Measurements from ENCODE around the gene C13orf42.

C13orf42 gene

DNA sequence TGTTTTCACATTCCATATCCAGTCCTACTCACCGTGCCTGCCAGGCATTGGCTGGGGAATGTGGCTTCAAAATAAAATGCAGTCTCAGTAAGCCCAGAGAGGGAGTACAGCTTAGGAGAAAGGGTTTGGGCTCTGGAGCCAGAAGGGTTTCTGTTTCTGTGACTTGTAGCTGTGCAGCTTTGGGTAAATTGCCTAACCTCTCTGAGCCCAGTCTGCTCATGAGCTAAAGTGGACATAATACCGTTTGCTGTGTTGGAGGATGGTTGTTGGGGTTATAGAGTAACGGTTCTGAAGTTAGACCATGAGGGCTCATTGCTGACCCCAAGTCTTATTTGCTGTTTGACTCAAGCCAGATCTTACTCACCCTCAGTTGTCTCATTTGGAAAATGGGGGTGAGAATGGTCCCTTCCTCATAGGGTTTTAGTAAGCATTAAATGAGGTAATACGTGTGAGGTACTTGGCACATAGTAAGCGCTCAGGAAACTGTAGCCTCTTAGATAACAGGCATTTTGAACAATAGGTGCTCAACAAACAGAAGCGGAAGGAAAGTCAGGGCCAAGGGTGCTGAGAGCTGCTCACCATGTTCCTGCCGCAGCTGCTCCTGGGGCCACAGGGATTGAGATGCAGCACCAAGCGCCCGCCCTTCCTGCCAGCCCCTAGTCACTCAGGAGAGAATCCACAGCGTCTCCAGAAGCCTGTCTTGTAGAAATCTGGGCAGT, 45.5 kb downstream of the C13orf42 start:
- DNase-seq (ENCODE audit: low spot score) = no peak

DNA sequence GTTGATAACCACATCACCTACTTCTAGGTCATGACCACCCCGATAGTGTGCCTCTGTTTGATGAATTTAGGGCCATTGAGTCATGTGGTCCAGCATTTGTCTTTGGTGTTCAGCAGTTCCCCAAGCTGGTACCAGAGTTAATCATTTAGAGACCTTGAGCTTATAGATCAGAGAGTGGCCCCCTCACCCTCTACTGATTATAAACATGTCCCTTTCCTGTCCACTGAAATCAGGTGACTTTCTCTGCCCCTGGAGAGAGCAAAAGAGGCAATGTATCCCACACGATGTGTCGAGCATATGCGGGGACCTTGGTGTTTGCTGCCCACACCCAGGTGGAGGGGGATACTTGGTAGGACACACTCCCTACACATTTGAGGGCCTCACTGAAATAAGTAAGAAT, 46.3 kb downstream of the C13orf42 start:
- no peak for DNase-seq (ENCODE audit: low spot score)

- DNase-seq (ENCODE audit: low spot score) = no peak
These were observed 47.2 kb downstream of the C13orf42 start for GRCh38 chr13:51063909-51064308.

GRCh38 chr13:51058461-51059167, 52.5 kb downstream of the C13orf42 start:
- DNase-seq (ENCODE audit: low spot score) = no peak

DNA sequence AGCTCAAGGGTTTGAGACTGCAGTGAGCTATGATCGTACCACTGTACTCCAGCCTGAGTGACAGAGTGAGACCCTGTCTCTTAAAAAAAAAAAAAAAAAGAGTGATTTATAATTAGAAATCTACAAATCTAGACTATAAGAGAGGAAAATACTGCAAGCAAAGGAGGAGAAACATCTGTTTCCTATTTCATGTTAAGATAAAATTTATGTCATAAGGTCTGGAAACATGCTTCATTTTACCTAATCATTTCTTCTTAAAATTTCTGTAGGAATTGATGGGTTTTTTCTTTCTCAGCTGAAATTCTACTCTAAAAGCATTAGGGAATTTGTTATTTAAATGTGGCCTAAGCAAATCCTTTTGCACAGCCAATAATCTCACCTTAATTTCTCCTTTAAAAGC, 53.2 kb downstream of the C13orf42 start:
- no peak for DNase-seq (ENCODE audit: low spot score)

GRCh38 chr13:51057001-51057400, 54.1 kb downstream of the C13orf42 start:
- DNase-seq (ENCODE audit: low spot score) = no peak

- DNase-seq (ENCODE audit: low spot score) = no peak
These were observed 58.5 kb downstream of the C13orf42 start for GRCh38 chr13:51052581-51052980.

DNA sequence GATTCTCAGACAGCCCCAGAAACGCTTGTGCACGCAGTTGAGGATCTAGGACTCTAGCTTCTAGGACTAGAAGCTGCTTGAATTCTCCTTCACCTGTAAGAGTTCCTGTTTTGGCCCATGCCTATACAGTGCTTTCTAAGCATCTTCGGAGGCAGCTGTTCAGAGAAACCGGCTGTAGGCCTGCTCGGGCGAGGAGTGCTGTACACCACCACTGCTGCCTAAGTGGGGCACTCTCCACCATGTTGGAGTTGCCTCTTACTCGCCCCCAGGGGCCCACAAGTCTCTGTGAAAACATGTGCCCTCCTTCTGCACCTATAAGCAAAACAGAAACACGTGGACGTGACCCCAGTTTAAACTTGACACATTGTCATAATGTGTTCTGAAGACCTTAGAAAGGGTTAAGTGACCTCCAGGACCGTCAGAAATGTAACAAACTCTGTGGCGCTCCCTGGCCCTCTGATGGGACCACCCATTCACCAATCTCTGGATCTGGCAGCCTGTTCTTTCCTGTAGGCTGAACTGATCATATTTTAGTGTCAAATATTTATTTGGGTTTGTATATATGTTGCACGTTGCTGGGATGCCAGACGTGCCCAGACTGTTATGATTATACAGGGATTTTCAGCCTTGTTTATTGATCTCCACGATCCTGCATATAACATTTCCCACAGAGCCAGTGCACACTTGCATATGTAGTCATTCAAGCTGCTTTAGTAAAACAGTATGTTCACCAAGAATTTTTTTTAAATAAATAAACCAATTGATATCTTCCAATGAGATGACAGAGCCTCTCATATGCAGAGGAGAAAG, 60.8 kb downstream of the C13orf42 start:
- no peak for DNase-seq (ENCODE audit: low spot score)

GRCh38 chr13:51048616-51049015, 62.5 kb downstream of the C13orf42 start:
- DNase-seq (ENCODE audit: low spot score) = no peak

DNA sequence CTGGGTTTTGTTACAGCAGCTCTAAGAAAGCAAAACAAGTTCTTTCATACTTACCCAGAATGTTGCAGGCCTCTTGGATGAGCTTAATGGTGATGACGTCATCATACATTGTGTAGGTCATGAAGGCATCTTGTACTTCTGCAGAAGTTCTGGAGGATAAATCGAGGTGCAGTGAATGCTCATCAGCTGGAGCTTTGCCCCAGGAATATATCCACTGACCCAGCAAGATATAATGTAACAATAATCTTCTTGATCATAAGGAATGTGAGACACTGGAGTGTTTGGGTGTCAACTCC, 63.0 kb downstream of the C13orf42 start:
- DNase-seq (ENCODE audit: low spot score) = no peak

DNA sequence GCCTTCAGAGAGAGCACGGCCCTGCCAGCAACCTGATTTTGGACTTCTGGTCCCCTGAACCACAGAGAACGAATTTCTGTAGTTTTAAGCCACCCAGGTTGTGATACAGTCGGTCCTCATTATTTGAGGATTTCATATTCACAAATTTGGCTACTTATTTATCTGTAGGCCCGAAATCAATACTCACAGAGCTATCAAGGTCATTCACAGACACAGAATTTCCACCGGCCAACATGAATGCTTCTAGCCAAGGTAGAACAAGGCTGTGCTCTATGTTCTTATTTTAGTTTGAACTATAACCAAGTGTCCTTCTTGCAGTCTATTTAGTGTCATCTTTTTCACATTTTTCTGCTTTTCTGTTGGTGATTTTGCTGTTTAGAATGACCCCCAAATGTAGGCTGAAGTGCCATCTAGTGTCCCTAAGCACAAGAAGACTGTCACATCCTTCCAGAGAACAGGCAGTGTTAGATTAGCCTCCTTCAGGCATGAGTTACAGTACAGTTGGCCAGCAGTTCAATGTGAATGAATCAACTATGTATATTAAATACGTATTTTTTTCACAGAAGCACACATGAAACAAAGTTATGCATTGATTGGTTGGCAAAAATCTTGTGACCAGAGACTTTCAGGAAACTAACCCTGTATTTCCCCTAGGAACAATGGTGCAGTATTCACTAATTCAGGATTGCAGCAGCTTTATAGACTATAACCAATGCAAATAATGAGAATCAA, 63.5 kb downstream of the C13orf42 start:
- no peak for DNase-seq (ENCODE audit: low spot score)

- DNase-seq (ENCODE audit: low spot score) = no peak
These were observed 65.6 kb downstream of the C13orf42 start for GRCh38 chr13:51045451-51045850.

DNA sequence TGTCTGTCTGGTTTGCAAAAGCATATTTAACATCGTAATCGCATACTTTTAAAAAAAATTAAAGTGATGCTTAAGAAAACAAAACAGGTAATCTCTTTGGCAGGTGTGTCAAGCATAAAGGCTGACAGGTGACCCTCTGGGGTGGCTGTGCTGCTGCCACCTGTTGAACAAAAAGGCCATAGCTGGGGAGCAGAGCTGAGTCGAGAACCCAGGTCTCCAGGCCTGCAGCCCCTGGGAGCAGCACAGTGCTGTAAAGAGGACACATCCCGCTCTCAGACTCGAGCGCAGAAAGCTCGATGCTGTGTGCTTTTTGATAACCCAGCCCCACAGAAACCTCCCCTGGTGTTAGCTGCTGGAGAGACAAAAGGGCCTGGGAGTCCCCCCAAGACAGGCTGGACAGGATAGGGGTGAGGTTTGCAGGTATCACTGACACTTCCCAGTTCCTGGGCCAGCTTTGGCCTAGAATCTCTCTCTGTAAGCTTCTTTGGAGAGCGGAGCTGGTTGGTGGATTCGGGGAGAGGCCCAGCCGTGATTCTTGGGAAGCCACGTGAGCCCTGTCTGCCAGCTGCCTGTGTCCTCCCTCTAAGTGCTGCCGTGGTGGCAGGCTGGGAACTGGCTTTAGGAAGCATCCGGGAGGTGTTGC, 66.9 kb downstream of the C13orf42 start:
- DNase-seq (ENCODE audit: low spot score) = no peak

- no peak for DNase-seq (ENCODE audit: low spot score)
These were observed 67.8 kb downstream of the C13orf42 start for GRCh38 chr13:51043310-51043709.

DNA sequence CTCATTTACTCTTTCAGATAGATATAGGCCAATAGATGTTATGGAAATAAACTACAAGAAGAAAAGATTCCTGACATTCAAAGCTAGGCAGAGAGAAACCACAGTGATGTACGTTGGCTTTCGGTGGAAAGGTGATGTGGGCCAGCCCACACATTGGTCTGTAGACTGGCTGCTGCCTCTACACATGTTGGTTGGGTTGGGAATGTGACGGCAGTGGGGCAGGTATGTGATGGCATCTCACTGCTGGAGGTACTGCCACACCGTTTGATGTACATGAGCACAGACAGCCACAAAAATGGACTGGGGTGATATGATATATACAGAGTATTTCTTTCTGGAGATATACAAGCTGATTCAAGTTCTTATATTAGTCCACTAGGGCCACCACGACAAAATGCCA, 69.4 kb downstream of the C13orf42 start:
- DNase-seq (ENCODE audit: low spot score) = no peak

DNA sequence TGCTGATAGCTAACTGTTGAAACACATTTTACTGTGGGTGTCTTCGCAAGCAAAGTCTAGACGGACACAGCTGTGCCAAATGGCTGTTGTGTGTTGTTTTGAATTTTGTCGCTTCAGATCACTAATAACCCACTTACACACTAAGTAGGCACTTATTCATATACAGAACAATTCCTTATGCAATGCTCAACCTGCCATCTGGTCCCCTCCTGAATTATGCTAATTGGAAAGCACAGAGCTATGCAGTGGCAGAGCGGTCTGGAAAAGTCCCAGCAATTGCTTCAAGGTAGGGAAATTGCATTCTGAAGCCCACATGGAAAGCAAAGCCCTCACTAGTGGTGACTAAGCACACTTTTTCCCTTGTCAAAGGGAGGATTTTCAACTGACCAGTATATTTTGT, 69.9 kb downstream of the C13orf42 start:
- DNase-seq (ENCODE audit: low spot score) = no peak

DNA sequence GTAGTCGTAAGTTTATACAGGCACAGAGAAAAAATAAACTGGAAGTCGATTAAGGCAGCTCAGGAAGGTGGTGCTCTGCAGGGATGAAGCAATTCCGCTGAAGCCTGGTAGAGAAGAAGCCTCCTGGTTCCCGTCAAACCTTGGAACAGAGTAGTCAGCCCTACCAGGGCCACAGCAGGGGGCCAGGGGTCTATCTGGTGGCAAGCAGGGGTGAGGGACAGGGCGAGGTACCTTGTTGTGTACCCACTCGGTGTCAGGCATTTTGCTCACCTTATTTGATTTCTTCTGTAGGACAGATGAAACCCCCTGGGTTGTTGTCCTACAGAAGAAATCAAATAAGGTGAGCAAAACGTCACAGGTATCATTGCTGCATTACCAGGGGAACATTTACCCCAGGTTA, 70.6 kb downstream of the C13orf42 start:
- DNase-seq (ENCODE audit: low spot score) = no peak

DNA sequence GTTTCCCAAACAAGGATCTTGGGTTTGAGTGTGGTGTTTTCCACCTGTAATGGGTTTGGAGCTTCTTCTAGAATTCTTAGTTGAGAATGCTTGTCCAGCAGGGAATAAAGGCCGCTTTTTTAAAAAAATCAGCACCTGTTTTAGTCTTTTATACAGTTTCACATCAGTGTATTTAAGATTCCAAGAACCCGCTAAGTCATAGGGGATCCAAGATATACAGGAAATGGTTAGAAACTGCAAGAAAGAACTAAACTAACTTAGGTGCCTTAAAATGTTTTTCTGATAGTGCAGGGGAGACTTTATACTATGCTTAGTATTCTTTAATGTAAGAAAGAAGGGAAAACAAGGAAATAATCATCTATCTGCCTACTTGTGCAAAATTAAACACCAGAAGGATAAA, 74.7 kb downstream of the C13orf42 start:
- DNase-seq (ENCODE audit: low spot score) = no peak

DNA sequence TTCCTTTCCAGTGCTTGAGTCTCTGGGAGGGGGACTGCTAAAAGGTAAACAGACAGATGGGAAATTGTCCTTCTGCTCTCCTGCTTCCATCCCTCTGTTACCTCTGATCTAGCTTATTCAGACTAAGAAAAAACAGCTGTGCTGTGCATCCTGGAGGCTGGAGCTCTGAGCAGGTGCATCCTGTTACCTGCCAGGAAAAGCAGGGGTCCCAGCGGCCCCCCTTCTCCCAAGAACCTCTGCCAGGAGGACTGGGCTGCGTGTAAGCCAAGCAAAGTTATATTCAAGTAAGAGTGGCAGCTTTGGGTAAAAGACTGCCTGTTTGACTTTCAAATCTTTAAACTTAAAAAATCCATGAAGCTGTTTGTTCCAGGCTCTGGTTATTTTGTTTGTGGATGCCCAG, 75.1 kb downstream of the C13orf42 start:
- no peak for DNase-seq (ENCODE audit: low spot score)

DNA sequence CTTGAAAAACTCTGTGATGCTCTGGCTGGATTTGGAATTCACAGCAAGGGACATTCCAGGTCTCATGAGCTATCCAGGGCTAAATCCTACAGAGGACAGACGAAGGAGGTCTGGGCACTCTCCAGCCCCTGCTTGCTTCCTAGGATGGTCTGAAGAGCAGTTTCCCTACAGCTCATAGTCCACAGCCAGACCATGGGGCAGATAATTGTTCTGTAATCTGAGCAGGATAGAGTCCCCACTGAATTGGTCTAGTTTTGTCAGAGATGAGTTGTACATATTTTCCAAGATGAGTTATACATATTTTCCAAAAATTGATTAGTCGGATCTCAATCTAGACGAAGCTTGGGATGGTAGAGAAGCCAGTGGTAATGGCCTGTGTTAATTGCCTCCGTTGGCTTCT, 75.6 kb downstream of the C13orf42 start:
- DNase-seq (ENCODE audit: low spot score) = no peak

DNA sequence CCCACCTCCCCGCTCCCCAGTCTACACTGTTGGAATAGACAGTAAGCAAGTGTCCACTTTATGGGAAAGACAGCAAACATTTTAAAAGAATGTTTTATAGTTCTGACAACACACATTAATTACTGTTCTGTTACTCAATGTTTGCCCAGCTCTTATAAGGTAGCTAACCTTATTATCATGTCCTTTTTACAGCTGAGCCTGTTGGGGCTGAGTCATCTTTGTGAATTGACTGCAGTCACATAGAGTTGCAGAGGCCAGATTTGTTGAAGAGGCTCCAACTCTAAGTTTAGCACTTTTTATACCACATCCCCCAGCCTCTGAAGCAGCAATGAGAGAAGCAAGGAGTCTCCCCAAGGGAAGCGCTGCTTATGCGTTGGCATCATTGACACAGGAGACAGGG, 76.2 kb downstream of the C13orf42 start:
- DNase-seq (ENCODE audit: low spot score) = no peak
